PC-3 (cell line): ENCODE results near the gene RCHY1. TPM values are rescaled to one million over a fixed set of nuclear protein-coding genes. Genes with fewer than 3 reads are reported as not detected.

Experiments used
- ATAC-seq: fragments of 200-7000 bp; cut with Tn5 transposase; 2 replicates; pipeline ENCODE4 v1.9.1; 2020; ENCODE audit warnings: mild to moderate bottlenecking, moderate library complexity
- BruUV-seq: library from RNA; stranded (reverse); fragments of 400-500 nt; replicated peaks from 2 replicates; lab custom pipeline; 2021; lab: Mats Ljungman, UMichigan
- CTCF ChIA-PET: fragments of 300-600 bp; sonication (Branson Sonifier 250); formaldehyde crosslinking; loops from one replicate; lab custom pipeline; 2022; ENCODE audit warnings: antibody characterized with exemption; lab: Charles Lee
- POLR2A ChIA-PET: fragments of 300-600 bp; sonication (Branson Sonifier 250); formaldehyde crosslinking; loops from one replicate; lab custom pipeline; 2022; ENCODE audit warnings: antibody characterized with exemption; ENCODE audit not compliant: unreplicated experiment; lab: Charles Lee
- DNase-seq: peaks from one replicate; pipeline ENCODE4 v3.0.0-alpha.2; 2015
- H2AFZ ChIP-seq: fragments of 300-600 bp; sonication (generic); 2 replicates; pipeline ENCODE4 v1.6.0; 2016; ENCODE audit warnings: antibody characterized with exemption, low read length
- H3F3A ChIP-seq: fragments of 300-600 bp; sonication (generic); one replicate; pipeline ENCODE4 v1.6.0; 2017; ENCODE audit warnings: antibody characterized with exemption, low read length, control low read depth, mild to moderate bottlenecking; ENCODE audit not compliant: unreplicated experiment
- H3K27ac ChIP-seq: fragments of 300-600 bp; sonication (generic); 2 replicates; pipeline ENCODE4 v1.5.1; 2016; ENCODE audit warnings: mild to moderate bottlenecking, low read length
- H3K27me3 ChIP-seq: fragments of 300-600 bp; sonication (generic); 2 replicates; pipeline ENCODE4 v1.6.1; 2016; ENCODE audit warnings: low read length, mixed read lengths
- H3K36me3 ChIP-seq: fragments of 300-600 bp; sonication (generic); 2 replicates; pipeline ENCODE4 v1.6.1; 2016; ENCODE audit warnings: low read depth, mixed run types, low read length, mixed read lengths
- H3K4me1 ChIP-seq: fragments of 300-600 bp; sonication (generic); 2 replicates; pipeline ENCODE4 v1.5.1; 2016; ENCODE audit warnings: low read length; ENCODE audit not compliant: insufficient read depth
- H3K4me2 ChIP-seq: fragments of 300-600 bp; sonication (generic); 2 replicates; pipeline ENCODE4 v1.6.0; 2016; ENCODE audit warnings: low read length
- H3K4me3 ChIP-seq: fragments of 300-600 bp; sonication (generic); 2 replicates; pipeline ENCODE4 v1.5.1; 2016; ENCODE audit warnings: mild to moderate bottlenecking, low read length, mixed read lengths
- H3K79me2 ChIP-seq: fragments of 300-600 bp; sonication (generic); 2 replicates; pipeline ENCODE4 v1.6.1; 2017; ENCODE audit warnings: low read length, mixed read lengths
- H3K9ac ChIP-seq: fragments of 300-600 bp; sonication (generic); 2 replicates; pipeline ENCODE4 v1.6.0; 2016; ENCODE audit warnings: mild to moderate bottlenecking, low read length
- H3K9me2 ChIP-seq: fragments of 300-600 bp; sonication (generic); replicated peaks from 2 replicates; pipeline ENCODE4 v1.6.1; 2016; ENCODE audit warnings: mixed run types, low read length, mixed read lengths
- H3K9me3 ChIP-seq: fragments of 300-600 bp; sonication (generic); 2 replicates; pipeline ENCODE4 v1.6.1; 2016; ENCODE audit warnings: low read length, mixed read lengths
- H4K20me1 ChIP-seq: fragments of 300-600 bp; sonication (generic); 2 replicates; pipeline ENCODE4 v1.6.1; 2016; ENCODE audit warnings: low read length, mixed read lengths
- EZH2 ChIP-seq: fragments of 300-600 bp; sonication (generic); IDR thresholded peaks from one replicate; pipeline ENCODE4 v1.6.1; 2017; ENCODE audit warnings: antibody characterized with exemption, mild to moderate bottlenecking, low read length; ENCODE audit not compliant: unreplicated experiment
- EZH2phosphoT487 ChIP-seq: fragments of 300-600 bp; sonication (generic); IDR thresholded peaks from 2 replicates; pipeline ENCODE4 v1.6.1; 2018; ENCODE audit warnings: mild to moderate bottlenecking, antibody characterized with exemption, low read length, borderline replicate concordance
- intact Hi-C: fragments of 100-400 bp; cut with micrococcal nuclease; formaldehyde crosslinking; loops from 2 replicates; pipeline ENCODE4 v1.9.0; 2023
- total RNA-seq: library from RNA; depleted of rRNA; stranded (reverse); fragments of >200 nt; gene quantifications from 2 replicates; pipeline ENCODE4 v1.2.3, GENCODE V29; 2014
- TF ChIP-seq, protein P1 (sequence below): fragments of 300-600 bp; sonication (generic); conservative IDR thresholded peaks from 2 replicates; pipeline ENCODE4 v1.5.1; 2017; ENCODE audit warnings: antibody characterized with exemption, low read depth, mild to moderate bottlenecking, low read length

The RCHY1 gene
- total RNA-seq, 1 experiment from 2014 or later: 18.2 TPM

DNA sequence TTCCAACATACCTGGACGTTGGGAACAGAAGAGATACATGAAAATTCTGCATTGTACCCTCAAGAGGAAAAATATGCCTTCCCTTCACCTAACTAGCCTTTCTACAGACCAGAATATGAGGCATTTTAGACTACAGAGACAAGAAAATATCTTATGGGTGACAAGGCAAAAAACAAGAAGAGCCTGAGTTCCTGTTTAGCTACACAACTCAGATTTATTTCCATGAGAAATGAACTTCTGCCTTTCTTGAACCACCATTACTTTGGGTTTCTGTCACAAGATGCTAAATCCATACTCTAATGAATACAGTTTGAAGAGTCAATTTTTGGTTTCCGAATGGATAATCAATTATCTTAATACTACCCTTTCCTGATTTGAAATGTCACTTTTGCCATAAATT lies 18.7 kb downstream of the RCHY1 start:
- H3K9me3 ChIP-seq: no peaks in the 10 kb centered on the region
- intact Hi-C loops: no loop called here
- H3K4me3 ChIP-seq: no peak overlapping the region
- H3K79me2 ChIP-seq: peaks cover 48% of the 10 kb centered on the region
- H3K4me2 ChIP-seq: no peak overlapping the region
- no peak for TF ChIP-seq EZH2phosphoT487
- TF ChIP-seq, protein P1, sequence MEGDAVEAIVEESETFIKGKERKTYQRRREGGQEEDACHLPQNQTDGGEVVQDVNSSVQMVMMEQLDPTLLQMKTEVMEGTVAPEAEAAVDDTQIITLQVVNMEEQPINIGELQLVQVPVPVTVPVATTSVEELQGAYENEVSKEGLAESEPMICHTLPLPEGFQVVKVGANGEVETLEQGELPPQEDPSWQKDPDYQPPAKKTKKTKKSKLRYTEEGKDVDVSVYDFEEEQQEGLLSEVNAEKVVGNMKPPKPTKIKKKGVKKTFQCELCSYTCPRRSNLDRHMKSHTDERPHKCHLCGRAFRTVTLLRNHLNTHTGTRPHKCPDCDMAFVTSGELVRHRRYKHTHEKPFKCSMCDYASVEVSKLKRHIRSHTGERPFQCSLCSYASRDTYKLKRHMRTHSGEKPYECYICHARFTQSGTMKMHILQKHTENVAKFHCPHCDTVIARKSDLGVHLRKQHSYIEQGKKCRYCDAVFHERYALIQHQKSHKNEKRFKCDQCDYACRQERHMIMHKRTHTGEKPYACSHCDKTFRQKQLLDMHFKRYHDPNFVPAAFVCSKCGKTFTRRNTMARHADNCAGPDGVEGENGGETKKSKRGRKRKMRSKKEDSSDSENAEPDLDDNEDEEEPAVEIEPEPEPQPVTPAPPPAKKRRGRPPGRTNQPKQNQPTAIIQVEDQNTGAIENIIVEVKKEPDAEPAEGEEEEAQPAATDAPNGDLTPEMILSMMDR: no peak
- TF ChIP-seq EZH2: no peak
- no peak overlapping the region for H3K9ac ChIP-seq
- H3F3A ChIP-seq: no peaks in the 10 kb centered on the region
- no peak overlapping the region for H3K27ac ChIP-seq
- H2AFZ ChIP-seq: no peak overlapping the region
- ChIA-PET POLR2A (interaction anchor here (0.7 kb wide), 1 partner anchor 17 kb away, joined by 3 read pairs; no protein-coding TSS in a partner anchor), CTCF (no interaction called here)
- ATAC-seq (no peak), DNase-seq (no peak)
- no TSS peak for BruUV-seq
- H4K20me1 ChIP-seq: no peaks in the 10 kb centered on the region
- no peaks in the 10 kb centered on the region for H3K9me2 ChIP-seq
- peaks cover 8% of the 10 kb centered on the region; the same call in 1 of the 2 replicates for H3K4me1 ChIP-seq
- peaks cover 36% of the 10 kb centered on the region for H3K36me3 ChIP-seq
- H3K27me3 ChIP-seq: no peaks in the 10 kb centered on the region

DNA sequence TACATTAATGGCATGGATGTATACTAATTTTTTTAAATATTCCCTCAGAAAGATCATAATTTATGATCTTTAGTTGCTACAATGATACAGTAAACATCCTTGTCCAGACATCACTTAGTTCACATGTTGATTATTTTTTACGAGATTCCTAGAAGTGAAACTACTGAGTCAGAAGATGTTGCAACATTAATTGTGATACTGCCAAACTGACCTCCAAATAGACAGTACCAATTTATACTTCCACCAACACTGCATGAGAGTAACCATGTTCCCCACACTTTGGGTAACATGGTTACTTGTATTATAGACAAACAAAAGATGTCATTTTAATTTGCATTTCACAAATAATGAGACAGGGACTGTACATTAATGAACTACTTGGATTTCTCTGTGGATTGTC lies 19.6 kb downstream of the RCHY1 start:
- Histone ChIP-seq H3K9me2 (no peaks in the 10 kb centered on the region), H3K27me3 (no peaks in the 10 kb centered on the region), H3K4me3 (no peak overlapping the region), H3K27ac (no peak overlapping the region), H3K4me1 (peaks cover 8% of the 10 kb centered on the region; the same call in 1 of the 2 replicates), H3K9ac (no peak overlapping the region), H3K9me3 (no peaks in the 10 kb centered on the region), H3K79me2 (peaks cover 43% of the 10 kb centered on the region), H4K20me1 (no peaks in the 10 kb centered on the region), H3F3A (no peaks in the 10 kb centered on the region), H2AFZ (no peak overlapping the region), H3K36me3 (peaks cover 29% of the 10 kb centered on the region), H3K4me2 (no peak overlapping the region)
- POLR2A ChIA-PET: no interaction called here
- intact Hi-C loops: no loop called here
- no TSS peak for BruUV-seq
- ATAC-seq (no peak; the same call in 1 of the 2 replicates), DNase-seq (peak; percentile 43)
- no peak for TF ChIP-seq EZH2
- no peak for TF ChIP-seq EZH2phosphoT487
- TF ChIP-seq, protein P1: no peak
- CTCF ChIA-PET: no interaction called here

DNA sequence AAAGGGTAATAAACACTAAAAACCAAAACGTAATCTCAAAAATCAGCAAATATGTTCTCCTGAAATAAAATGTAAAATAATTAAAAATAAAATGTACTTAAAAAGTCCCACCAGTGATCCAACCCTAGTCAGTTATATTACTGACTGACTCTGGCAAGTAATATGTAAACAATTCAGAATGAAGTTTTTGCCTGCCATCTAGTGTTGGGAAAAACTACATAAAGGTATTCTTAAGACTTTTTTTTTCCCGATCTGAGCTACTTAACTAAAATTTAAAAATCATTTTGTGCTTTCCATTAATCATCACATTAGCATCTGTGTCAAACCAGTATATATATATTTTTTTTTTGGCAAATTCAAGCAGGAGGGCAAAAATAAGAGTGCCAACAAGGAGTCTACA lies 24.0 kb downstream of the RCHY1 start:
- no peak overlapping the region for H3K27ac ChIP-seq
- no peaks in the 10 kb centered on the region for H3K27me3 ChIP-seq
- no peak overlapping the region for H3K9ac ChIP-seq
- TF ChIP-seq EZH2phosphoT487 (no peak), EZH2 (no peak)
- TF ChIP-seq, protein P1: peak; percentile 43
- H3K79me2 ChIP-seq: no peaks in the 10 kb centered on the region; the same call in 1 of the 2 replicates
- intact Hi-C loops: no loop called here
- H3K4me3 ChIP-seq: no peak overlapping the region
- H3K36me3 ChIP-seq: peaks cover 16% of the 10 kb centered on the region; the same call in 1 of the 2 replicates
- H4K20me1 ChIP-seq: no peaks in the 10 kb centered on the region
- no peaks in the 10 kb centered on the region for H3K9me2 ChIP-seq
- ChIA-PET CTCF (interaction anchor here (0.6 kb wide), 1 partner anchor 691 kb away, joined by 4 read pairs; no protein-coding TSS in a partner anchor), POLR2A (interaction anchor here (0.7 kb wide), 1 partner anchor 629 kb away, joined by 5 read pairs; no protein-coding TSS in a partner anchor)
- H3K4me2 ChIP-seq: no peak overlapping the region
- no peaks in the 10 kb centered on the region for H3F3A ChIP-seq
- H3K4me1 ChIP-seq: peaks cover 6% of the 10 kb centered on the region; the same call in 1 of the 2 replicates
- no peaks in the 10 kb centered on the region for H3K9me3 ChIP-seq
- peak; percentile 39 for DNase-seq
- BruUV-seq: no TSS peak
- H2AFZ ChIP-seq: no peak overlapping the region
- no peak for ATAC-seq
